ENCODE data around the gene PCBP1.

DNA sequence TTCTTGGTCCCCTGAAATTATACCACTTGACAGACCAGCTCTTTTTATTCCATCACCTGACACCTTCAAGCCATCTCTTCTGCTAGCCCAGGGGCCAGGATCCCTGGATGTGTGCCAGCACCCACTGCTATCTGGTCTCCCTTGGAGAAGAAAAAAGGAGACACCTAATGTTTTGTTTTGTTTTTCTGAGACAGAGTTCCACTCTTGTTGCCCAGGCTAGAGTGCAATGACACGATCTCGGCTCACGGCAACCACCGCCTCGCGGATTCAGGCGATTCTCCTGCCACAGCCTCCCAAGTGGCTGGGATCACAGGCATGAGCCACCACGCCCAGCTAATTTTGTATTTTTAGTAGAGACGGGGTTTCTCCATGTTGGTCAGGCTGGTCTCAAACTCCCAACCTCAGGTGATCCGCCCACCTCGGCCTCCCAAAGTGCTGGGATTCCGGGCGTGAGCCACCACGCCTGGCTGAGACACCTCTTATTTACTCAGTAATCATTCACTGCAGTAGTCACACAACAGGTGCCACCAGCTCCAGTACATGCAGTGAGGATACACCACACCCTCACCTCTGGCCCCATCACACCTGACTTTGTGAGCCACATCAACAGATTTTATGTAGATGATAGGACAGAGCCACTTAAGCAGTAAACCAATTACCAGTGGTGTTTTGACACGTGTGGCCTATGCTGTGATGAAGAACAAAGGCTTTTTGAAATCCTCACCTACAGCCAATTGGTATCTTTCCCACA, 42.8 kb upstream of the PCBP1 start:
- TF ChIP-seq, protein P1, sequence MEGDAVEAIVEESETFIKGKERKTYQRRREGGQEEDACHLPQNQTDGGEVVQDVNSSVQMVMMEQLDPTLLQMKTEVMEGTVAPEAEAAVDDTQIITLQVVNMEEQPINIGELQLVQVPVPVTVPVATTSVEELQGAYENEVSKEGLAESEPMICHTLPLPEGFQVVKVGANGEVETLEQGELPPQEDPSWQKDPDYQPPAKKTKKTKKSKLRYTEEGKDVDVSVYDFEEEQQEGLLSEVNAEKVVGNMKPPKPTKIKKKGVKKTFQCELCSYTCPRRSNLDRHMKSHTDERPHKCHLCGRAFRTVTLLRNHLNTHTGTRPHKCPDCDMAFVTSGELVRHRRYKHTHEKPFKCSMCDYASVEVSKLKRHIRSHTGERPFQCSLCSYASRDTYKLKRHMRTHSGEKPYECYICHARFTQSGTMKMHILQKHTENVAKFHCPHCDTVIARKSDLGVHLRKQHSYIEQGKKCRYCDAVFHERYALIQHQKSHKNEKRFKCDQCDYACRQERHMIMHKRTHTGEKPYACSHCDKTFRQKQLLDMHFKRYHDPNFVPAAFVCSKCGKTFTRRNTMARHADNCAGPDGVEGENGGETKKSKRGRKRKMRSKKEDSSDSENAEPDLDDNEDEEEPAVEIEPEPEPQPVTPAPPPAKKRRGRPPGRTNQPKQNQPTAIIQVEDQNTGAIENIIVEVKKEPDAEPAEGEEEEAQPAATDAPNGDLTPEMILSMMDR (IDR thresholded peaks at IDR 0.05; ENCODE audit: low read depth, low read length, poor library complexity, severe bottlenecking) = no peak
- TF ChIP-seq EZH2phosphoT487 (IDR thresholded peaks at IDR 0.05; ENCODE audit: borderline replicate concordance, low read length) = no peak

Measured in DOHH2 (cell line).